ENCODE data around the gene VPS26C.

The VPS26C gene

GRCh38 chr21:37202221-37203110, 64.7 kb downstream of the VPS26C start:
- no peak for DNase-seq (ENCODE audit: low read depth, low spot score)

- no peak for DNase-seq (ENCODE audit: low read depth, low spot score)
Observed at GRCh38 chr21:37200641-37201480, 66.3 kb downstream of the VPS26C start.

- no peak for DNase-seq (ENCODE audit: low read depth, low spot score)
Observed at GRCh38 chr21:37199057-37199924, 67.8 kb downstream of the VPS26C start.

GRCh38 chr21:37197746-37198145, 69.4 kb downstream of the VPS26C start:
- DNase-seq (ENCODE audit: low read depth, low spot score) = no peak

GRCh38 chr21:37196847-37197246, 70.3 kb downstream of the VPS26C start:
- no peak for DNase-seq (ENCODE audit: low read depth, low spot score)

- DNase-seq (ENCODE audit: low read depth, low spot score) = no peak
Observed at GRCh38 chr21:37195610-37196009, 71.5 kb downstream of the VPS26C start.

GRCh38 chr21:37195059-37195458, 72.1 kb downstream of the VPS26C start:
- no peak for DNase-seq (ENCODE audit: low read depth, low spot score)

GRCh38 chr21:37193676-37194075, 73.5 kb downstream of the VPS26C start:
- DNase-seq (ENCODE audit: low read depth, low spot score) = no peak

GRCh38 chr21:37193006-37193405, 74.1 kb downstream of the VPS26C start:
- no peak for DNase-seq (ENCODE audit: low read depth, low spot score)

GRCh38 chr21:37192019-37192418, 75.1 kb downstream of the VPS26C start:
- DNase-seq (ENCODE audit: low read depth, low spot score) = no peak

- DNase-seq (ENCODE audit: low read depth, low spot score) = no peak
Observed at GRCh38 chr21:37188825-37189224, 78.3 kb downstream of the VPS26C start.

GRCh38 chr21:37186983-37187382, 80.2 kb downstream of the VPS26C start:
- no peak for DNase-seq (ENCODE audit: low read depth, low spot score)

GRCh38 chr21:37184784-37185593, 82.1 kb downstream of the VPS26C start:
- no peak for DNase-seq (ENCODE audit: low read depth, low spot score)

- no peak for DNase-seq (ENCODE audit: low read depth, low spot score)
Observed at GRCh38 chr21:37183749-37184148, 83.4 kb downstream of the VPS26C start.

GRCh38 chr21:37182222-37182621, 84.9 kb downstream of the VPS26C start:
- no peak for DNase-seq (ENCODE audit: low read depth, low spot score)

- no peak for DNase-seq (ENCODE audit: low read depth, low spot score)
Observed at GRCh38 chr21:37181059-37181458, 86.1 kb downstream of the VPS26C start.

GRCh38 chr21:37176716-37177115, 90.4 kb downstream of the VPS26C start:
- no peak for DNase-seq (ENCODE audit: low read depth, low spot score)

Measured in activated CD4-positive, CD25-positive, alpha-beta regulatory T cell treated with anti-CD3 and anti-CD28 coated beads, Interleukin-2, amount 50 U/mL, for 16 hours (primary cell).